Measurements from ENCODE around the gene CTTN. TPM values are rescaled to one million over a fixed set of nuclear protein-coding genes. Genes with fewer than 3 reads are reported as not detected.
"Not testable (repeated sequence)": the region's sequence is repeated elsewhere in the genome, so short reads cannot be mapped to it uniquely, and the experiment has no call there.

CTTN gene
- total RNA-seq, 1 donor from 2014 or later = 211 TPM

DNA sequence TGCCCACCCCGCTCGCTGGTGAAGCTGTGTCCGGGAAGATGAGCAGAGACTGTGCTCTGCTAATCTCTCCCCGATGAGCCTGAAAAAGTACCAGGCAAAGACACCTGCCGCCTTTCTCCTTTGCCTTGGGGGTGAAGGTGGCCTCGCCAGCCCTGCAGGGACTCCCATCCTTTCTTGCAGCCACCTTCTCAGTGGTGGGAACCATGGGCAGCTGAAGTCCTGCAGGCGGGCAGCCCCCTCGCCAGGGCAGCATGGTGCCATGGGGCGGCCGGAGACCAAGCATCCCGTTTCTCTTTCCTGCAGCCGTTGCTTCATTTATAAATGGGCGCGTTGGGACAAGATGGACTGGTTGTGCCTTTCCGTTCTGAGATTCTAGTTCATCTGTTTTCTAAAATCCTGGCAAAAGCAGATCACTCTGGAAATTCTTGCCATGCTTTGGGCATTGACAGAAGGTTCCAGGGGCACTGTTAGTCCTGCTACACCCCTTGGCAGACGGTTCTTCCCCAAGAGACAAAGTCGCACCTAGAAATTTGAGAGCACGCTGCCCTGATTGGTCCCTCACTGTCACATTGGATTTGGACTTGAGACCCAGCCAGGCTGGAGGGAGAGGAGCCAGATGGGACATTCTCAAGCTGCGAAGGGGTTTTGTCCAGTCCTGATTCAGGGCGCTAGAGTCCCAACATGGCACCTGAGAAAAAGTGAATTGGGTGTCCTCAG lies 7.5 kb downstream of the CTTN start:
- DNase-seq (ENCODE audit: extremely low spot score, unreplicated experiment) = no peak
- Mint-ChIP-seq H3K27me3 (no peaks in the 10 kb centered on the region), H3K4me3 (no peak overlapping the region), H3K27ac (no peak overlapping the region), H3K9me3 (no peaks in the 10 kb centered on the region), H3K4me1 (ENCODE audit: unreplicated experiment) (peaks cover 6% of the 10 kb centered on the region), H3K36me3 (peaks cover 11% of the 10 kb centered on the region)
- TF ChIP-seq, protein P1, sequence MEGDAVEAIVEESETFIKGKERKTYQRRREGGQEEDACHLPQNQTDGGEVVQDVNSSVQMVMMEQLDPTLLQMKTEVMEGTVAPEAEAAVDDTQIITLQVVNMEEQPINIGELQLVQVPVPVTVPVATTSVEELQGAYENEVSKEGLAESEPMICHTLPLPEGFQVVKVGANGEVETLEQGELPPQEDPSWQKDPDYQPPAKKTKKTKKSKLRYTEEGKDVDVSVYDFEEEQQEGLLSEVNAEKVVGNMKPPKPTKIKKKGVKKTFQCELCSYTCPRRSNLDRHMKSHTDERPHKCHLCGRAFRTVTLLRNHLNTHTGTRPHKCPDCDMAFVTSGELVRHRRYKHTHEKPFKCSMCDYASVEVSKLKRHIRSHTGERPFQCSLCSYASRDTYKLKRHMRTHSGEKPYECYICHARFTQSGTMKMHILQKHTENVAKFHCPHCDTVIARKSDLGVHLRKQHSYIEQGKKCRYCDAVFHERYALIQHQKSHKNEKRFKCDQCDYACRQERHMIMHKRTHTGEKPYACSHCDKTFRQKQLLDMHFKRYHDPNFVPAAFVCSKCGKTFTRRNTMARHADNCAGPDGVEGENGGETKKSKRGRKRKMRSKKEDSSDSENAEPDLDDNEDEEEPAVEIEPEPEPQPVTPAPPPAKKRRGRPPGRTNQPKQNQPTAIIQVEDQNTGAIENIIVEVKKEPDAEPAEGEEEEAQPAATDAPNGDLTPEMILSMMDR (conservative IDR thresholded peaks at IDR 0.05) = no peak

DNA sequence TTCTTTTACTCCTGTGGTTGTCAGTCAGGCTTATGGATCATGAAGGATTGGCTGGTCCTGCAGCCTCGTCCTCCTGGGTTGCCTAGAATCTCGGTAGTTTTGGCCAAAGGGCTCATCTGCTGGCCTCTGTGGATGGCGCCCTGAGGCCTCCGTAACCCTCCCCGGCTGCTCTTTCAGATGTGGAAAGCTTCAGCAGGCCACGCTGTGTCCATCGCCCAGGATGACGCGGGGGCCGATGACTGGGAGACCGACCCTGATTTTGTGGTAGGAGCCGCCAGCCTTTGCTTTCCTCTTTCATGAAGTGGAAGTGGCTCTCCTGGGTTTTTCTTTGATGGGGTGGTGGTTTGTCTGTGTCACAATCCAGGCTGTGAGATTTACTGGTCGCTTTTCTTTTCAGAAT lies 8.8 kb downstream of the CTTN start:
- Mint-ChIP-seq H3K27ac (no peak overlapping the region), H3K9me3 (no peaks in the 10 kb centered on the region), H3K27me3 (no peaks in the 10 kb centered on the region), H3K4me1 (ENCODE audit: unreplicated experiment) (peaks cover 6% of the 10 kb centered on the region), H3K4me3 (no peak overlapping the region), H3K36me3 (peaks cover 16% of the 10 kb centered on the region)
- TF ChIP-seq, protein P1 (conservative IDR thresholded peaks at IDR 0.05) = no peak
- no peak for DNase-seq (ENCODE audit: extremely low spot score, unreplicated experiment)

DNA sequence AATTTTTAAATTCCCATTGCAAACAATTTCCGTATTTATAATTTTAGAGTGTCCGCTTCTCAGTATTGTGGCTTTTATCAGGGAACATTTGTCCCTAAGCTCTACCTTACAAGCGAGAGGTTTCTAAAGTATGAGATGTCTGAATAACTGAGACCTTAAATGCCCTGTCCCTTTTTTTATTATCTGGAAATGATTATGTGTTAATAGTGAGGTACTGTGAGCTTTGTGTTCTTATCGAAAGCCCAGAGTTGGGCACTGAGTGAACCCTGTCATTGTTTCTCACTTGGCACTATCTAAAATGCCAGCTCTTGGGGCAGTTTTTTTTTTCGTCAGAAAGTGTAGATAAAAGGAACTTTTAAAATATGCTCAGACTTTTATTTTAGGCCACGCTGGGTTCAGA lies 9.5 kb downstream of the CTTN start:
- Mint-ChIP-seq H3K9me3 (no peaks in the 10 kb centered on the region), H3K27ac (no peak overlapping the region), H3K4me3 (no peak overlapping the region), H3K27me3 (no peaks in the 10 kb centered on the region), H3K4me1 (ENCODE audit: unreplicated experiment) (no peaks in the 10 kb centered on the region), H3K36me3 (peaks cover 18% of the 10 kb centered on the region)
- DNase-seq (ENCODE audit: extremely low spot score, unreplicated experiment) = no peak
- TF ChIP-seq, protein P1 (conservative IDR thresholded peaks at IDR 0.05) = no peak

DNA sequence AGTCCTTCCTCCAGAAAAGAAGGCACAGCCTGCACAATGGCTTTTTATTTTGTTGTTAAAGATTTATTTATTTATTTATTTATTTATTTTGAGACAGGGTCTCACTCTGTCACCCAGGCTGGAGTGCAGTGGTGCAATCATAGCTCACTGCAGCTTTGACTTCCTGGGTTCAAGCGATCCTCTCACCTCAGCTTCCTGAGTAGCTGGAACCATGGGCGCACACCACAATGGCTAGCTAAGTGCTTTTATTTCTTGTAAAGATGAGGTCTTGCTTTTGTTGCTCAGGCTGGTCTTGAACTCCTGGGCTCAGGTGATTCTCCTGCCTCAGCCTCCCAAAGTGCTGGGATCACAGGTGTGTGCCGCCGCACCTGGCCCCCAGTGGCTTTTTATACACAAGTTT lies 10.0 kb downstream of the CTTN start:
- not testable (repeated sequence) for DNase-seq (ENCODE audit: extremely low spot score, unreplicated experiment); H3K27ac Mint-ChIP-seq; H3K27me3 Mint-ChIP-seq; H3K4me1 Mint-ChIP-seq (ENCODE audit: unreplicated experiment); H3K4me3 Mint-ChIP-seq; H3K9me3 Mint-ChIP-seq
- peaks cover 19% of the 10 kb centered on the region for H3K36me3 Mint-ChIP-seq

DNA sequence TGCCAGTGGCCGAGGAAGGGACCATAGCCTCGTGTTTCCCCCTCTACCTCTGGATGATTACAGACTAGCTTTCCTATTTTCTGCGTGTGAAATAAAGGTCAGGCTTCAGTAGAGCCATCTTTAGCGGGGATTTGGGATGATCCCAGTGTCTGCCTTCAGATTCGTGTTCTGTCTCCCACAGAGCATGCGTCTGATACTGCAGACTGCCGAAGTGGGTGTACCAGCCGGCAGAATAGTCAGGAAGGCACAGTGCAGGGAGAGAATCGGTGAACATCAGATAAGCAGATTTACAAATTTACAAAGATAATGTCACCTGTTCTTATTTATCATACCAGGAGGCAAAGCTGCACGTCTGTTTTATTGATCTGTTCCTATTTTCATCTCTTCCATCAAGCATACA lies 11.1 kb downstream of the CTTN start:
- H3K27ac Mint-ChIP-seq = no peak overlapping the region
- H3K36me3 Mint-ChIP-seq = peaks cover 19% of the 10 kb centered on the region
- no peaks in the 10 kb centered on the region for H3K4me1 Mint-ChIP-seq (ENCODE audit: unreplicated experiment)
- DNase-seq (ENCODE audit: extremely low spot score, unreplicated experiment) = no peak
- TF ChIP-seq, protein P1 (conservative IDR thresholded peaks at IDR 0.05) = no peak
- H3K4me3 Mint-ChIP-seq = no peak overlapping the region
- no peaks in the 10 kb centered on the region for H3K9me3 Mint-ChIP-seq
- no peaks in the 10 kb centered on the region for H3K27me3 Mint-ChIP-seq

DNA sequence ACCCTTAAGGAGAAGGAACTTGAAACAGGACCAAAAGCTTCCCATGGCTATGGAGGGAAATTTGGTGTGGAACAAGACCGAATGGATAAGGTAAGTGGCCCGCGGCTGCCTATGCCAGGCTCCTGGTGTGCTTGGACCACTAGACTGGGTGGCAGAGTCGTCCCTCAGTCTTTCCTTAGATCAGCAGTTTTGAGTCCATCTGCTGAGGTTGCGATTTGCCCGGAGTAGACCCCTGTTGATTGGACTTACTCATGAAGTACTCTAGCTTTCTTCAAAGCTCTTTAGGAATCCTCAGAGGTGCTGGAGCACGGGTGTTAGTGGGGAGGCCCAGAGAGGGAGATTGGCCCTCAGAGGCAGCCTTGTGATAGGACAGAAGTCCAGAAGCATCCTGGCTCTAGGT lies 11.5 kb downstream of the CTTN start:
- Mint-ChIP-seq H3K9me3 (no peaks in the 10 kb centered on the region), H3K27me3 (no peaks in the 10 kb centered on the region), H3K4me3 (no peak overlapping the region), H3K4me1 (ENCODE audit: unreplicated experiment) (no peaks in the 10 kb centered on the region), H3K36me3 (peaks cover 21% of the 10 kb centered on the region), H3K27ac (no peak overlapping the region)
- TF ChIP-seq, protein P1 (conservative IDR thresholded peaks at IDR 0.05) = no peak
- DNase-seq (ENCODE audit: extremely low spot score, unreplicated experiment) = no peak

Data from type B pancreatic cell (in vitro differentiated cells).